Measurements from ENCODE around the gene MXRA7. TPM values are rescaled to one million over a fixed set of nuclear protein-coding genes. Genes with fewer than 3 reads are reported as not detected.

The MXRA7 gene
- total and polyA plus RNA-seq, 8 donors = 41.4 to 209 (median 71.6) TPM

DNA sequence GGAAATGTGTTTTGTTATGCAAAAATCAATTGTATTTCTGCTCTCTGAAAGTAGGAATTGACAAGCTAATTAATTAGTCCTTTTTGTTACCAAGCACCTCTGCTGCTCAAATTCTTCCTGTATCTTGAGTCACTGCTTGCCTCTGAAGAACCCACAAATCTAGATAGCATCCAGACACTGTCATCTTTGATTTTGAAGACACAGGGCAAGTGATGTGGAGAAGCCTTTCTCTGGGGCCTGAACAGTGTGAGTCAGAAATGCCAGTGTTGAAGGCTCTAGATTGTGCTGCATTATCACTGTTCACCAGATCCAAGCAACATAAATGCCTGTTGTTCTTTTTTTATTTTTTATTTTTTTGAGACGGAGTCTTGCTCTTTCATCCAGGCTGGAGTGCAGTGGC is 56.4 kb downstream of the MXRA7 start:
- DNase-seq = no peak
- TF ChIP-seq, protein P1, sequence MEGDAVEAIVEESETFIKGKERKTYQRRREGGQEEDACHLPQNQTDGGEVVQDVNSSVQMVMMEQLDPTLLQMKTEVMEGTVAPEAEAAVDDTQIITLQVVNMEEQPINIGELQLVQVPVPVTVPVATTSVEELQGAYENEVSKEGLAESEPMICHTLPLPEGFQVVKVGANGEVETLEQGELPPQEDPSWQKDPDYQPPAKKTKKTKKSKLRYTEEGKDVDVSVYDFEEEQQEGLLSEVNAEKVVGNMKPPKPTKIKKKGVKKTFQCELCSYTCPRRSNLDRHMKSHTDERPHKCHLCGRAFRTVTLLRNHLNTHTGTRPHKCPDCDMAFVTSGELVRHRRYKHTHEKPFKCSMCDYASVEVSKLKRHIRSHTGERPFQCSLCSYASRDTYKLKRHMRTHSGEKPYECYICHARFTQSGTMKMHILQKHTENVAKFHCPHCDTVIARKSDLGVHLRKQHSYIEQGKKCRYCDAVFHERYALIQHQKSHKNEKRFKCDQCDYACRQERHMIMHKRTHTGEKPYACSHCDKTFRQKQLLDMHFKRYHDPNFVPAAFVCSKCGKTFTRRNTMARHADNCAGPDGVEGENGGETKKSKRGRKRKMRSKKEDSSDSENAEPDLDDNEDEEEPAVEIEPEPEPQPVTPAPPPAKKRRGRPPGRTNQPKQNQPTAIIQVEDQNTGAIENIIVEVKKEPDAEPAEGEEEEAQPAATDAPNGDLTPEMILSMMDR (IDR thresholded peaks at IDR 0.05) = no peak
- TF ChIP-seq POLR2A (IDR thresholded peaks at IDR 0.05) (no peak), POLR2AphosphoS5 (IDR thresholded peaks at IDR 0.05) (no peak), EP300 (IDR thresholded peaks at IDR 0.05) (no peak)
- H3K9me3 ChIP-seq = peaks cover 0 to 5% (median 0%) of the 10 kb centered on the region in 4 donors
- H3K4me1 ChIP-seq = peaks cover 1 to 11% (median 4%) of the 10 kb centered on the region in 4 donors
- H3K27ac ChIP-seq = no peak overlapping the region
- intact Hi-C loops (cut with DNase I; ENCODE audit: low total_unique reads) = no loop called here
- no peaks in the 10 kb centered on the region for H3K36me3 ChIP-seq
- H3K4me3 ChIP-seq = no peak overlapping the region
- no peaks in the 10 kb centered on the region for H3K27me3 ChIP-seq
- 89 to 100% (median 95%) methylated on average over 1 of the region's 1 CpG for WGBS, 5 donors

DNA sequence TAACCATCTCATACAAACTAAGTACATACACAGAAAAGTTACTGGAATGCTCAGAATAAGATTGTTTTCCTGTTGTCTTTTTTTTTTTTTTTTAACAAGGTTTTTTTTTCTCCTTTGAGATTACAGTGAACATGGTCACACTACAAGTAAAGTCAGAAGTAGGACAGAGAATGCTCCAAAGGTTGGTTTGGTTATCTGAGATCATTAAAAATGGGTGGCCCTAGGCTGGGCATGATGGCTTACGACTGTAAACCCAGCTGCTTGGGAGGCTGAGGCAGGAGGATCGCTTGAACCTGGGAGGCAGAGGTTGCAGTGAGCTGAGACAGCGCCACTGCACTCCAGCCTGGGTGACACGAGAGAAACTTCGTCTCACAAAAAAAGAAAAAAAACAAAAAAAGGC is 60.3 kb downstream of the MXRA7 start:
- DNase-seq = no peak
- no peak overlapping the region for H3K27ac ChIP-seq
- H3K4me1 ChIP-seq = peaks cover 0 to 8% (median under 1%) of the 10 kb centered on the region in 4 donors
- intact Hi-C loops (cut with DNase I; ENCODE audit: low total_unique reads) = no loop called here
- TF ChIP-seq POLR2A (IDR thresholded peaks at IDR 0.05) (no peak), EP300 (IDR thresholded peaks at IDR 0.05) (no peak), POLR2AphosphoS5 (IDR thresholded peaks at IDR 0.05) (no peak)
- TF ChIP-seq, protein P1 (IDR thresholded peaks at IDR 0.05) = no peak
- H3K36me3 ChIP-seq = no peaks in the 10 kb centered on the region
- H3K9me3 ChIP-seq = peaks cover 0 to 5% (median 0%) of the 10 kb centered on the region in 4 donors
- H3K4me3 ChIP-seq = no peak overlapping the region
- 85 to 94% (median 90%) methylated on average over 5 of the region's 5 CpGs for WGBS, 5 donors
- H3K27me3 ChIP-seq = no peaks in the 10 kb centered on the region

DNA sequence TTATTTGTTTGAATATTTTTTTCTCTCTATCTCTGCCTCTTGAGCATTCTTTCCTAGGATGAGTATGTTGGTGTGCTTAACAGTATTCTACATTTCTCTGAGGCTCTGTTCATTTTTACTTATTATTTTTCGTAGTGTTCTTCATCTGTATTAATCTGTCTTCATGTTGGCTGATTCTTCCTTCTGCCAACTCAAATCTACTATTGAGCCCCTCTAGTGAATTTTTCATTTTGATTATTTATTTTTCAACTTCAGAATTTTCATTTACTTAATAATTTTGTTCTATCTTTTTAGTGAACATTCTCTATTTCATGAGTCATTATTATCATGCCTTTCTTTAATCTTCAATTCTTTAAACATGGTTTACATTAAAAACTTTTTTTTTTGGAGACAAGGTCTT is 64.1 kb downstream of the MXRA7 start:
- intact Hi-C loops (cut with DNase I; ENCODE audit: low total_unique reads) = no loop called here
- TF ChIP-seq POLR2AphosphoS5 (IDR thresholded peaks at IDR 0.05) = no peak
- TF ChIP-seq, protein P1 (IDR thresholded peaks at IDR 0.05) = no peak
- TF ChIP-seq EP300 (IDR thresholded peaks at IDR 0.05) = no peak
- no peak for TF ChIP-seq POLR2A (IDR thresholded peaks at IDR 0.05)
- Histone ChIP-seq H3K4me1 (peaks cover 11 to 20% (median 13%) of the 10 kb centered on the region in 4 donors), H3K27me3 (no peaks in the 10 kb centered on the region), H3K27ac (peak overlapping the region in 3 of 5 donors; percentile 81 to 91 (median 85)), H3K4me3 (no peak overlapping the region), H3K36me3 (no peaks in the 10 kb centered on the region), H3K9me3 (no peaks in the 10 kb centered on the region)
- 80 to 97% (median 92%) methylated on average over 1 of the region's 1 CpG for WGBS, 5 donors
- DNase-seq = no peak

DNA sequence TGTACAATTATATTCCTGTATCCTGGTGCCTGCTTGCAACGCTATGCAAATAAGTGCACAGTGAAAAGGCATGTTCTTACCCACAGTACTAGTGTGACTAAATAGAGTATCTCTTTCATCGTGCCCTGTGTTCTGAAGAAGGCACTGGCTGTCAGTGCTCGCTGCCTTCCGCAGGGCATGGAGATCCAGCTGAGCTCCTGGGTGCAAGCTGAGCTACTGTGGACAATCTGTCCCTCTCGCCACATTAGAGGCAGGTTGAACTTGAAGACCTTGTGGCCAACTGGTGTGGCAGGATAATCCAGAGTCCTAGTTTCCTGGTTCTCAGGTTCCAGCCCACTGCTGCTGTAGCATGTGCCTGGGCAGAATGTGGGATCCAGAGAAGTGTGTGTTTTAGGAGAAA is 65.3 kb downstream of the MXRA7 start:
- intact Hi-C loops (cut with DNase I; ENCODE audit: low total_unique reads) = no loop called here
- Histone ChIP-seq H3K36me3 (no peaks in the 10 kb centered on the region), H3K9me3 (no peaks in the 10 kb centered on the region), H3K27ac (peak overlapping the region; percentile 81 to 91 (median 86)), H3K4me3 (peak overlapping the region in 1 of 4 donors; percentile 8), H3K4me1 (peaks cover 11 to 20% (median 13%) of the 10 kb centered on the region in 4 donors), H3K27me3 (no peaks in the 10 kb centered on the region)
- TF ChIP-seq POLR2AphosphoS5 (IDR thresholded peaks at IDR 0.05) (peak in 2 of 3 donors; percentile 66 to 68), EP300 (IDR thresholded peaks at IDR 0.05) (no peak)
- peak; percentile 59 to 67 for DNase-seq
- 22 to 70% (median 35%) methylated on average over 5 of the region's 5 CpGs for WGBS, 5 donors

DNA sequence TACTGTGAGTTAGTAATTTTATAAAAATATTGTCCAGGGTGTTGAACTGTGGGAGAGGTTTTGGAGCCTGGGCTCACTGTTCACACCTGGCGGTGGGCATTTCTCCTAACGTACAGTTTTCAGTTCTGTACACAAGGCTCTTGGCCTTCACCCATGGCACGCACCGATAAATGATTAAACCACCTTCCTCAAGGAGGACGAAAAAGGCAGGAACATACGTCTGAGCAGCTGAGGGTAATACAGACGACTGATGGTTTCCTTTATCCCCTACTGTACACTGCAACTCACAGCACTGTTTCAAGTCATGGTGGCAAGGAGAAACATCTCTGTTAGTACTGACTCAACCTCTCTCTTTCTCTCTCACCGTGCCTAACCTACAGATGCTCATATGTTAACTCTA is 65.8 kb downstream of the MXRA7 start:
- peak overlapping the region; percentile 65 to 91 (median 85) for H3K27ac ChIP-seq
- intact Hi-C loops (cut with DNase I; ENCODE audit: low total_unique reads) = no loop called here
- WGBS, 5 donors = 29 to 54% (median 35%) methylated on average over 8 of the region's 8 CpGs
- H3K36me3 ChIP-seq = no peaks in the 10 kb centered on the region
- TF ChIP-seq EP300 (IDR thresholded peaks at IDR 0.05) (no peak), POLR2AphosphoS5 (IDR thresholded peaks at IDR 0.05) (peak in 2 of 3 donors; percentile 57 to 78)
- TF ChIP-seq, protein P1 (IDR thresholded peaks at IDR 0.05) = no peak
- no peaks in the 10 kb centered on the region for H3K27me3 ChIP-seq
- peak; percentile 77 to 84 for DNase-seq
- H3K4me1 ChIP-seq = peaks cover 11 to 20% (median 15%) of the 10 kb centered on the region in 4 donors
- H3K4me3 ChIP-seq = no peak overlapping the region
- H3K9me3 ChIP-seq = no peaks in the 10 kb centered on the region

Data from stomach (tissue), 9 donors.